GM10847 (cell line): ENCODE measurements around the gene GUCY2F.

Experiments used
- POLR2A ChIP-seq: IDR thresholded peaks from 2 replicates; pipeline ENCODE4 v1.6.1; 2011; ENCODE audit not compliant: insufficient read length; ENCODE audit errors: extremely low read depth

GUCY2F gene

GRCh38 chrX:109372291-109372690 is 109.6 kb downstream of the GUCY2F start:
- TF ChIP-seq POLR2A: no peak

- TF ChIP-seq POLR2A: no peak
Observed at GRCh38 chrX:109362101-109362500, 119.8 kb downstream of the GUCY2F start.

- no peak for TF ChIP-seq POLR2A
Observed at GRCh38 chrX:109360301-109360700, 121.6 kb downstream of the GUCY2F start.

GRCh38 chrX:109357706-109358105 is 124.2 kb downstream of the GUCY2F start:
- no peak for TF ChIP-seq POLR2A

GRCh38 chrX:109356684-109357083 is 125.2 kb downstream of the GUCY2F start:
- no peak for TF ChIP-seq POLR2A

GRCh38 chrX:109352066-109352588 is 129.8 kb downstream of the GUCY2F start:
- no peak for TF ChIP-seq POLR2A

- no peak for TF ChIP-seq POLR2A
Observed at GRCh38 chrX:109351557-109351956, 130.3 kb downstream of the GUCY2F start.

- TF ChIP-seq POLR2A: no peak
Observed at GRCh38 chrX:109350551-109350950, 131.3 kb downstream of the GUCY2F start.

GRCh38 chrX:109350051-109350450 is 131.8 kb downstream of the GUCY2F start:
- no peak for TF ChIP-seq POLR2A

- TF ChIP-seq POLR2A: no peak
Observed at GRCh38 chrX:109347632-109348031, 134.3 kb downstream of the GUCY2F start.

- no peak for TF ChIP-seq POLR2A
Observed at GRCh38 chrX:109346491-109346890, 135.4 kb downstream of the GUCY2F start.

- TF ChIP-seq POLR2A: no peak
Observed at GRCh38 chrX:109345856-109346255, 136.0 kb downstream of the GUCY2F start.

GRCh38 chrX:109344678-109345077 is 137.2 kb downstream of the GUCY2F start:
- TF ChIP-seq POLR2A: no peak

- no peak for TF ChIP-seq POLR2A
Observed at GRCh38 chrX:109344101-109344500, 137.8 kb downstream of the GUCY2F start.

- TF ChIP-seq POLR2A: no peak
Observed at GRCh38 chrX:109343671-109344070, 138.2 kb downstream of the GUCY2F start.

GRCh38 chrX:109336141-109336540 is 145.7 kb downstream of the GUCY2F start:
- TF ChIP-seq POLR2A: no peak

- TF ChIP-seq POLR2A: no peak
Observed at GRCh38 chrX:109327251-109327650, 154.6 kb downstream of the GUCY2F start.
